Loucy (cell line): ENCODE results near the gene CASD1.

Experiments
- EZH2phosphoT487 ChIP-seq: fragments of 200-600 bp; IDR thresholded peaks from 2 replicates; pipeline ENCODE4 v1.6.1; 2018; ENCODE audit warnings: antibody characterized with exemption, mild to moderate bottlenecking, moderate library complexity, borderline replicate concordance
- TF ChIP-seq, protein P1 (sequence below): fragments of 200-600 bp; sonication (generic); conservative IDR thresholded peaks from 2 replicates; pipeline ENCODE4 v1.5.1; 2014; ENCODE audit warnings: mild to moderate bottlenecking, antibody characterized with exemption, low read length

DNA sequence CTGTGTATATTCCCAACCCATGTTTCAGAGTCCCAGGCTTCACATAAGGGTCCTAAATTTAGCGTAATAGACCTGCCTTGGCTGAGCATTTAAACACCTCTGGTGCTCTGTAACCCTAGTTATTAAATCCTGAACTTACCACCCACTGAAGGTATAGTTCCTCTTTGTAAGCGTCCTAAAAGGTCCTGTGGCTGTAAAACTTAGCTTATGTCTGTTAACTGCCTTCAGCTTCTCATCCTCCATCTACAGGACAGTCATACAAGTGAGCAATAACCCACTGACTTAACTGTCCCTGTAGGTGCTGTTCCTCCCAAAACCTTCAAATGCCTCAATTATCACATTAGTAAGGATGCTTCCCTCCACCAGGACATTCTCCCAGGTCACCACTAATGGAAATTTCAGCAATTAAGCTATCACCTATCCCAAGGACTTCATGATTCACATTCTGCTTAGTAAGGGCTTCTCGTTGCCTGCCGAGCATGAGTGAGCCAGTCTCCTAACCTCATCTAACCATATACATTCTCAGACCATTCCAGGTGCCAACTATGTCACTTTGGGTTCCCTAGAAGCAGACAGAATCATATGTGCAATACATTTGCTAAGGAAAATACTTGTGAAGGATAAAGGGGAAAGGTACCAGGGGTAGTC lies 55.8 kb downstream of the CASD1 start:
- TF ChIP-seq, protein P1, sequence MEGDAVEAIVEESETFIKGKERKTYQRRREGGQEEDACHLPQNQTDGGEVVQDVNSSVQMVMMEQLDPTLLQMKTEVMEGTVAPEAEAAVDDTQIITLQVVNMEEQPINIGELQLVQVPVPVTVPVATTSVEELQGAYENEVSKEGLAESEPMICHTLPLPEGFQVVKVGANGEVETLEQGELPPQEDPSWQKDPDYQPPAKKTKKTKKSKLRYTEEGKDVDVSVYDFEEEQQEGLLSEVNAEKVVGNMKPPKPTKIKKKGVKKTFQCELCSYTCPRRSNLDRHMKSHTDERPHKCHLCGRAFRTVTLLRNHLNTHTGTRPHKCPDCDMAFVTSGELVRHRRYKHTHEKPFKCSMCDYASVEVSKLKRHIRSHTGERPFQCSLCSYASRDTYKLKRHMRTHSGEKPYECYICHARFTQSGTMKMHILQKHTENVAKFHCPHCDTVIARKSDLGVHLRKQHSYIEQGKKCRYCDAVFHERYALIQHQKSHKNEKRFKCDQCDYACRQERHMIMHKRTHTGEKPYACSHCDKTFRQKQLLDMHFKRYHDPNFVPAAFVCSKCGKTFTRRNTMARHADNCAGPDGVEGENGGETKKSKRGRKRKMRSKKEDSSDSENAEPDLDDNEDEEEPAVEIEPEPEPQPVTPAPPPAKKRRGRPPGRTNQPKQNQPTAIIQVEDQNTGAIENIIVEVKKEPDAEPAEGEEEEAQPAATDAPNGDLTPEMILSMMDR = no peak
- no peak for TF ChIP-seq EZH2phosphoT487
